Measurements from ENCODE around the gene STC2.
"Not testable (repeated sequence)": the region's sequence is repeated elsewhere in the genome, so short reads cannot be mapped to it uniquely, and the experiment has no call there.

- TF ChIP-seq RCOR1 (IDR thresholded peaks at IDR 0.05; ENCODE audit: low read depth, low read length); CTCF (IDR thresholded peaks at IDR 0.05); REST (IDR thresholded peaks at IDR 0.05); TP53 (CRISPR knock-in tag; IDR thresholded peaks at IDR 0.05); PHF8 (IDR thresholded peaks at IDR 0.05; ENCODE audit: borderline replicate concordance, low read depth); SREBF2 (IDR thresholded peaks at IDR 0.05); FOSL2 (IDR thresholded peaks at IDR 0.05); FOSL2 (CRISPR knock-in tag; IDR thresholded peaks at IDR 0.05); RNF2 (IDR thresholded peaks at IDR 0.05; ENCODE audit: borderline replicate concordance, low read depth); HOXA7 (CRISPR knock-in tag; IDR thresholded peaks at IDR 0.05); JUNB (IDR thresholded peaks at IDR 0.05); MAFK (IDR thresholded peaks at IDR 0.05; ENCODE audit: partially characterized antibody); KDM5A (IDR thresholded peaks at IDR 0.05); MAX (IDR thresholded peaks at IDR 0.05): not testable (repeated sequence)
Observed at GRCh38 chr5:173363406-173363805, 35.2 kb upstream of the STC2 start.

All from A549 (cell line).